Left forelimb (tissue), 1 donor: ENCODE results near the gene CABYR.

Experiments used
- DNase-seq: peaks from one replicate; pipeline ENCODE4 v3.0.0-alpha.2; 2018; ENCODE audit warnings: low spot score

Gene CABYR

DNA sequence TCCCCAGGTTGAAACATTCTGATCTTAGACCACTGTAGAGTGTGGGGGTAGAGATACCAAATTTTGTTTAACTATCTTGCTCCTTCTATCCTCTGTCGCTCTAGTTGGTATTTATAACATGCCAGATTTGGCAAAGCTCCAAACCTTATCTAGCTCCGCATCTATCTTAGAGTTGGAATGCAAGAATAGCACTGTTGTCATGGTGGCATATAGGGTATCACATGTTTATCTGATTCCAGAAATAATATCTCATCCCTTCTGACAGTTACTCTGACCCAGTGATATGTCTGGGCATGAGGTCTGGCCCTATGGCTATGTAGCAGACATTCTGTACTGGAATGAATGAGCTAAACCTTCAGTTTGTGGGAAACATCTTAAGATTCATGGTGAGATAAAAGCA, 51.7 kb downstream of the CABYR start:
- no peak for DNase-seq

DNA sequence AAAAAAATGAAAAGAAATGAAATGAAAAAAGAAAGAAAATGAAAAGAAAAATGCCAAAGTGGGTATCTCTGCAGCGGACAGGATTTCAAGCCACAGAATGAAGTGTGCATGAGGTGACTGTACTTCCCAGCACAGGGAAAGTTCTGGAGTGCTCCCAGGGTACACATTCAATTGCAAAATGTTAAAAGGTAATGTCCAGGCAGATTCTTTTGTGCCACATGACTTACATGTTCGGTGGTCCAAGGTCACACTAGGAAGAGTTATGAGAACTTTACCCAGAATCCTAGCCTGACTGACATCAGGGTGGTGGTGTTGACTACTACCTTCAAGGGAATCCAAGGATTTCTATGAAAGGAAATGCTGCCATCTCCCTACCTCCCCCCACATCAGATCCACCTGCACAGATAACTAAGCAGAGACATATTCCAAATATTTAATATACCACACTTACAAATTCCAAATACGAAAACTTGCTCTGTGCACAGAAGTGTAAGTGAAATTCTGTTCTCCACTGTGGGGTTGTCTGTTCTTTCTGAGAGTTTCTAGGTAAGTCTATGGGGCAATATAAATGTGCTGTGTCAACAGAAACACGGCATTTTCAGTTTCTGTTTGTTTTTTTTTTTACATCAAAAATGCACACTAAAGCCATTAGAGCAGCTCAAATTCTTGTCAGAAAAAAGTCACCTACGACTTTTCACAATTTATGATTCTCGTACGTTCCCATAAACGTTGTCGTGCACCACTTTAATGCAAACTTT, 56.6 kb downstream of the CABYR start:
- DNase-seq: no peak

DNA sequence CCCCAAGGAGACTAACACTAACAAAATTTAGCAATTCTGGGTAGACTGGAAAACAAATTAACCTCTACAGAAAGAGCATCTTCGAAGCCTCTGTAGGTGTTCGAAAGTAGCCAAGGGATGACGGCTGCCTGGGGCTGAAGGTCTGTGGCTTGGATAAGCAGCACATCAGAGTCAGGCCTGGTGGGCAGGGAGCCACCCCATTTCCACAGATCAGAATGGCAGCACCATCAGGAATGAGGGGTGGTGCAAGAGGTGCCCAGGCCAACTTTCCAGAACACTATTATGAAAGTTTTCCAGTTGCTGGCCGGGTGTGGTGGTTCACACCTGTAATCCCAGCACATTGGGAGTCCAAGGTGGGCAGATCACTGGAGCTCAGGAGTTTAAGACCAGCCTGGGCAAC, 57.9 kb downstream of the CABYR start:
- DNase-seq: no peak

DNA sequence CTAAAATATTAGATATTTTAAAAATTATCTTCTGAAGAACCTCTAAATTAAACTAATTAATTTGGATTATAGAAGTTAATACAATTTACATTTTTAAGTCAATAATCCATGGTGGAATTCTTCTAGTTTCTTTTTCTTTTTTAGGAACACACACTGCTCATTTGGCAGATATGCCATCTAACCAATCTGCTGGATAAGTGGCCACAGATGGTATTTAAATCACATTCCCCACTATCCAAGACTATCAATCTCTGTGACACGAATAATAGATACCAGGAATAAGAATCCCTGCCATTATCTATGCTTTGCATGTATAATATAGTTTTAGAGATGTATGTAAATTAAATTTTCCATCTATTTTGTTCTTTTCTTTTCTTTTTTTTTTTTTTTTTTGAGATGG, 58.5 kb downstream of the CABYR start:
- no peak for DNase-seq

DNA sequence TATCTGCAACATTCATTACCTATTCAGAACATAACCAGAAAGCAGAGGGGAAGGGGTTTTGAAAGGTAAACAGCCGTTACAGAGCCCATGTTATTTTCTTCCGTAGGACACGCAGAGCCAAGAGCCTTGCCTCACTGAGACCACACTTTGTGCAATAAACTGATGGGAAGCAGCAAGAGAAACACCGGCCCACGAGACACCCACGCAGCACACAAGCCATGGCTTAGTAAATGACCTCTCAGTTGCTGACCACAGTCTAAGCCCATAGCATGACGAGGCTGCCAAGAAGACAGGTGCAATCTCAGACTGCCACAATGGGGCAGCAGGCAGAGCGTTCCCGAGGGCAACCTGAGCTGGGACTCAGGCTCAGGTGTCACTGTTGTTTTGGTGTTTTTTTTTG, 59.6 kb downstream of the CABYR start:
- no peak for DNase-seq

DNA sequence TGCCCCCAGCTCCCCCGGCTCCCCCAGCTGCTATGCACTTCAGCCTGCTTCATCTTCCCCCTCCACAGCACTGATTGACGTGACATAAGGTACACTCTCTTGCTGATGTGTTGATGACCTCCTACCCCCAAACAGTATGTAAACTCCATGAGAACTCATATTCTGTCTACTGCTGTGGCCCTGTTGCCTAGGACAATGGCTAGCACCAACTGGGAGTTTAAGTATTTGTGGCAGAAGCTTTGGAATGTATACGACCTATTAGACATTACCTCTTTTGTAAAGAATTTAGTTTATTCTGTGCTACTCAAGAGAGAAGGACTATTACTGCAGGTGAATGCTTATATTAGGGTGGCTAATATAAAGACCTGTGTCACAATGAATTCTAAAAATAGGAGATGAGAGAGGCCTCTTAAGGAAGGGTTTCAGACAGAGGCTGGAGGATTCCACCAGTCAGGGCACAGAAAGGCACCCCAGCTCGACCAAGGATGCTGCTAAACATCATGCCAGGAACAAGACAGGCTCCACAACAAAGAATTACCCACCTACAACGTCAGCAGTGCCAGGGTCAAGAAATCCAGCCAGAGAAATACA, 60.6 kb downstream of the CABYR start:
- no peak for DNase-seq

DNA sequence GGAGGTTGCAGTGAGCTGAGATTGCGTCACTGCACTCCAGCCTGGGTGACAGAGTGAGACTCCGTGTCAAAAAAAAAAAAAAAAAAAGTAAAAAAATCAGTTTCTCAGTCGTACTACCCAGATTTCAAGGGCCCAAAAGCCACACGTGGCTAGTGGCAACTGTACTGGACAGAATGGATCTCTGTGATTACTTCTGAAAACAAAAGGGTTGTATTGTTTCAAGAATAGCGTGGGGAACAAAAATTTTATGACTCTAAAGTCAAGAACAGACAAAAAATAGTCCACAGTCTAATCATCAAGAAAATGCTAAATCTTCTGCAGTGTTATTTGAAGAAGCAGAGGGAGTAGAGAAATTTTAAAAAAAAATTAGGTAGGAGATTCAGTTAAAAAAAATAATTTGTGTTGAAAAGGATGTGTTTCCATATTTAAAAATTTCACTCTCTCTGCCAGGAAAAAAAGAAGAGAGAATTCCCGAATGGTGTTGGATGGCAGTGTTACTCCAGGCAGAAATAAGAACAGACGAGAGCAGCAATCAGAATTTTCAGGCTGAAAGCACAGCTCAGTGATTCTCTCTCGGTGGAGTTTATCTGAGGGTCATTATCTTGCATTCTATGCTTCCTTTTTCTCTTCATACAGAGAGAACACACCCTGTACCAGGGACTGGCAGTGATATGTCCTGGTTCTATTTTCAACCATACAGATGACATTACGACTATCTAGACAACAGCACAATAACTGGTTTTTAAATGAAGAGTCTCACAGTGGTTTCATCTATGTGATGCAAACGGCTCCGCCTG, 61.8 kb downstream of the CABYR start:
- no peak for DNase-seq

DNA sequence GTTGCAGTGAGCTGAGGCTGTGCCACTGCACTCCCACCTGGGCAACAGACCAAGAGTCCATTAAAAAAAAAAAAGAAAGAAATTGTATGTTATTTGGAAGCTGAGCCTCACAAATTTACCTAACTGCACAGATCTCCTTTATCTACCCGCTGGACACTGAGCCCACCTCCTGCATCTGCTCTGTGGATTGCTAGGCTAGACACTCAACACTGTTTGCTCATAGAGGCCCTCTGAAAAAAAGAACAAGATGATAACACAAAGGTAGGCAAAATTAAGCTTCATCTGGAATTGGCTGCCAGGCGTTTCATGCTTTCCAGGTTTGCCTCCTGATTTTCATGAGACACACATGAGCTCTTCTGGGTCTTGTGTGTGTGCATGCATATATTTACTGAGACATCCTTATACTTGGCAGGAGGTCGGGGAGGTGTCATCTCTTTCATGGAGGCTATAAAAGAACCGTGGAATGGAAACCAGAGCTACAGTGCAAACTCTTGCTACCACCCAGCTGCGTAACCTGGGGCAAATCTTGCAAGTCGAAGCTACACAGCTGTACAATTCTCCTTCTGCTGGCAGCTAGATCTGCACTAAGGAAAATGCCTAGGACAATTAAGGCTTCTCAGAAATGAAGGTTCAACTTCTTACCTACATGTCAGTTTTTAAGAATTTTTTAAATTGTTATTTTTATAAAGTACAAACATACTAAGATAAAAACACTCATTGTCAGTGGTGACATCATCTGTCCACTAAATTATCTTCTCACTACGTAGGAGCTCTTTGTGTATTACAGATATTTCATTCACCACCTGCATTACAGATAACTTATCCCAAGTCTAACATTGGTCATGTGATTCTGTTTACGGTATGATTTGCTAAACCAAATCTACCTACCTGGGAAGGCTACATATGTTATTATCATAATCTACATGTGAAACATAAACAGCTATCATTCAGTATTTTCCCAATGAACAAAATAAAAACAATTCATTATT, 63.1 kb downstream of the CABYR start:
- DNase-seq: no peak

DNA sequence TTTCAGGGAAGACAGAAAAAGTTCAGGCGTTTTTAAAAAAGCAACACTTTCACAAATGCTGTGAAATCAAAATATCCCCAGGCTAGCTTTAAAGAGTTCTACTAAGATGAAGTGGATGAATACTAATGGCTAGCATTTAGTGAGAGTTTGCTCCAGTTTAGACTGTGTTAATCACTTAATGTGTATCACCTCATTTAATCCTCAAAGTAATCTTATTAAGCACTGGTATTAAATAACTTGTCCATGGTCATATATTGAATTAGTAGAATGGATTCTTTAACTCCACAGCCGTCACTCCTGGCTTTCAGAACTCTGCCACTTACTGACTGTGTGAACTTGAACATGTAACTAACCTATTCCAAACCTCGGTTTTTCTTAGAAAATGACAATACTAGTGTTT, 66.0 kb downstream of the CABYR start:
- no peak for DNase-seq

DNA sequence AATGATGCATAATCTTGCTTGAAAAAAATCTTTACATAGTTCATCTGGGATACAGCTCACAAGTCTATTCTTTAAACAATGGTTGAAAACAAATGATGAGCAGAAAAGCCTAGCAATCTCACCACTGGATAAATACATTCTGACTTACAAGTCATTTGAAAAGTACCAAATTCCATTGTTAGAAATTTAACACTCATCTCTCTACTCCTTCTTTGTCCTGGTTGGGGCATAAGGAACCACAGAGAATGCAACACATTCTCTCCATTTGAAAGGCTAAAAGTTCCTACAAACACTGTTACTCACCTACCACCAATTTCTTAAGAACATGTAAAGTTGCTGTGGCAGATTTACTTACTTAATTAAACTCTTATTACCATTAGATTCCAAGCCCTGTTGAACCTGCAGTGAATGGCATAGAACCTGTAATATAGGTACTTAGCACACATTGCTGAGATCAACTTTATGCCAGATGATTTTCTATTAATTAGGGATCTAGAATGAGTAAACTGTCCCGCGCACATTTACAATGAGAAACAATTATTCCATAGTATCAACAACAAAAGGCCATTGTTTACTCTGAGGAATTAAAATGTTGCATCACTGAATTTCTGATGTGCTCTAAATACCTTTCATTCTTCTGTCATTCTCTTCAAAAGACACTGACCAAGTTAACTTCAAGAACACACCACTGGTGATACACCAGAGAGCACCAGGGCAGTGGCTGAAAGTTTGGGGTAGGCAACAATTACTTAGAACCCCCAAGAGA, 69.6 kb downstream of the CABYR start:
- no peak for DNase-seq

DNA sequence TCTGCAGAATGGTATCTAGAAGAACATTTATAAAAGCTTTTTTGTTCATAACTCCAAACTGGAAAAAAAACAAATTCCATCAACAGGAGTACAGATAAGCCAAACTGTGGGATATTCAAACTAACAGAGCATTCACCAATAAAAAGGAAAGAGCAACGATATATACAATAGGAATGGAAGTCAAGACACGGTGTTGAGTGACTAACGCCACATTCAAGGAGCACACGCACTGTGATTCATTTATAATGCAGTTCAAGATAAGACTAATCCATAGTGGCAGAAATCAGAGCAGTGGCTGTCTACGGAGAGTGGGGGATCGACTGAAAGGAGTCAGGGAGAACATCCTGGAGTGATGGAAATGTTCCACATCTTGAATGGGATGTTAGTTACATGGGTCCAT, 70.7 kb downstream of the CABYR start:
- DNase-seq: no peak
